NCI-H1048 (cell line): ENCODE results near the gene TMEM273.

Experiments
- DNase-seq: peaks from one replicate; lab custom pipeline; 2025; lab: John Stamatoyannopoulos, UW

TMEM273 gene

GRCh38 chr10:49162761-49163310 lies 25.4 kb downstream of the TMEM273 start:
- DNase-seq, result no peak

GRCh38 chr10:49162063-49162462 lies 26.1 kb downstream of the TMEM273 start:
- no peak for DNase-seq

GRCh38 chr10:49161411-49161997 lies 26.7 kb downstream of the TMEM273 start:
- DNase-seq, result no peak

GRCh38 chr10:49160814-49161213 lies 27.4 kb downstream of the TMEM273 start:
- DNase-seq, result no peak

GRCh38 chr10:49160110-49160509 lies 28.1 kb downstream of the TMEM273 start:
- no peak for DNase-seq

GRCh38 chr10:49158915-49159314 lies 29.3 kb downstream of the TMEM273 start:
- no peak for DNase-seq

GRCh38 chr10:49158404-49158803 lies 29.8 kb downstream of the TMEM273 start:
- DNase-seq, result no peak

- DNase-seq, result no peak
Observed at GRCh38 chr10:49157229-49157628, 31.0 kb downstream of the TMEM273 start.

GRCh38 chr10:49154641-49155040 lies 33.5 kb downstream of the TMEM273 start:
- DNase-seq, result no peak

- no peak for DNase-seq
Observed at GRCh38 chr10:49153971-49154370, 34.2 kb downstream of the TMEM273 start.

GRCh38 chr10:49153115-49153514 lies 35.1 kb downstream of the TMEM273 start:
- no peak for DNase-seq

GRCh38 chr10:49152663-49153062 lies 35.5 kb downstream of the TMEM273 start:
- no peak for DNase-seq

GRCh38 chr10:49152037-49152436 lies 36.2 kb downstream of the TMEM273 start:
- DNase-seq, result no peak

GRCh38 chr10:49151481-49151880 lies 36.7 kb downstream of the TMEM273 start:
- DNase-seq, result no peak

- no peak for DNase-seq
Observed at GRCh38 chr10:49151025-49151445, 37.2 kb downstream of the TMEM273 start.

GRCh38 chr10:49150426-49150825 lies 37.8 kb downstream of the TMEM273 start:
- no peak for DNase-seq

- DNase-seq, result no peak
Observed at GRCh38 chr10:49149881-49150280, 38.3 kb downstream of the TMEM273 start.

- DNase-seq, result no peak
Observed at GRCh38 chr10:49144058-49144720, 44.0 kb downstream of the TMEM273 start.

GRCh38 chr10:49143249-49143648 lies 44.9 kb downstream of the TMEM273 start:
- DNase-seq, result no peak

- DNase-seq, result no peak
Observed at GRCh38 chr10:49141541-49142332, 46.5 kb downstream of the TMEM273 start.

GRCh38 chr10:49140304-49141177 lies 47.6 kb downstream of the TMEM273 start:
- DNase-seq, result no peak

- DNase-seq, result no peak
Observed at GRCh38 chr10:49139846-49140195, 48.4 kb downstream of the TMEM273 start.
